Mesenchymal stem cell (in vitro differentiated cells and primary cell): ENCODE results near the gene LPAR3.
"Not testable (repeated sequence)": the region's sequence is repeated elsewhere in the genome, so short reads cannot be mapped to it uniquely, and the experiment has no call there.

ENCODE experiments used
- DNase-seq: peaks from one replicate; pipeline ENCODE4 v3.0.0-alpha.2; 2013
- H2AFZ ChIP-seq: one replicate; pipeline ENCODE4 v1.6.1; 2013; ENCODE audit warnings: low read depth, mild to moderate bottlenecking, control low read depth, inconsistent platforms, low read length, moderate library complexity
- H2AK5ac ChIP-seq: 2 replicates; pipeline ENCODE4 v1.6.1; 2013; ENCODE audit warnings: low read length, moderate library complexity, mild to moderate bottlenecking, inconsistent platforms; ENCODE audit not compliant: severe bottlenecking
- H2BK120ac ChIP-seq: one replicate; pipeline ENCODE4 v1.6.1; 2013; ENCODE audit warnings: low read depth, mild to moderate bottlenecking, inconsistent platforms, low read length, moderate library complexity
- H2BK12ac ChIP-seq, 2 experiments: one replicate each; pipeline ENCODE4 v1.6.1; 2013; ENCODE audit warnings: inconsistent platforms in 2 of 2, low read length in 2 of 2, mild to moderate bottlenecking in 2 of 2, moderate library complexity in 2 of 2, control low read depth in 1 of 2
- H2BK15ac ChIP-seq: one replicate; pipeline ENCODE4 v1.6.1; 2013; ENCODE audit warnings: mild to moderate bottlenecking, low read depth, inconsistent platforms; ENCODE audit not compliant: poor library complexity, severe bottlenecking
- H2BK5ac ChIP-seq: 2 replicates; pipeline ENCODE4 v1.6.1; 2013; ENCODE audit warnings: low read depth, mild to moderate bottlenecking, low read length, control low read depth, inconsistent platforms; ENCODE audit not compliant: poor library complexity, severe bottlenecking
- H3K14ac ChIP-seq, 2 experiments: one replicate each; pipeline ENCODE4 v1.6.1; 2013; ENCODE audit warnings: inconsistent platforms in 2 of 2, low read length in 2 of 2, control low read depth in 1 of 2, mild to moderate bottlenecking in 1 of 2, moderate library complexity in 1 of 2
- H3K18ac ChIP-seq, 2 experiments: one replicate each; pipeline ENCODE4 v1.6.1; 2013; ENCODE audit warnings: inconsistent platforms in 2 of 2, low read length in 2 of 2, control low read depth in 1 of 2, low read depth in 1 of 2, mild to moderate bottlenecking in 1 of 2
- H3K23ac ChIP-seq, 2 experiments: one replicate each; pipeline ENCODE4 v1.6.1; 2013; ENCODE audit warnings: inconsistent platforms in 2 of 2, low read length in 2 of 2, mild to moderate bottlenecking in 2 of 2, moderate library complexity in 2 of 2, control low read depth in 1 of 2
- H3K27ac ChIP-seq: 2 replicates; pipeline ENCODE4 v1.5.1; 2013; ENCODE audit warnings: mild to moderate bottlenecking, moderate library complexity, low read length, control low read depth, inconsistent platforms; ENCODE audit not compliant: poor library complexity, severe bottlenecking
- H3K27me3 ChIP-seq, 2 experiments: 2 replicates each; pipeline versions ENCODE4 v1.6.1 to v1.7.0; 2013; ENCODE audit warnings: low read length in 2 of 2, mild to moderate bottlenecking in 2 of 2, moderate library complexity in 2 of 2, control low read depth in 1 of 2, inconsistent platforms in 1 of 2; ENCODE audit not compliant: control insufficient read depth in 1 of 2, insufficient read depth in 1 of 2
- H3K36me3 ChIP-seq, 2 experiments: 2 replicates each; pipeline versions ENCODE4 v1.6.1 to v1.7.0; 2013; ENCODE audit warnings: low read length in 2 of 2, control low read depth in 1 of 2, inconsistent platforms in 1 of 2, low read depth in 1 of 2, mild to moderate bottlenecking in 1 of 2; ENCODE audit not compliant: insufficient read depth in 2 of 2, control insufficient read depth in 1 of 2
- H3K4ac ChIP-seq, 2 experiments: one replicate each; pipeline ENCODE4 v1.6.1; 2013; ENCODE audit warnings: inconsistent platforms in 2 of 2, low read length in 2 of 2, mild to moderate bottlenecking in 2 of 2, moderate library complexity in 2 of 2, control low read depth in 1 of 2, low read depth in 1 of 2
- H3K4me1 ChIP-seq: 2 replicates; pipeline ENCODE4 v1.6.1; 2013; ENCODE audit warnings: low read depth, low read length, control low read depth; ENCODE audit not compliant: control insufficient read depth, insufficient read depth
- H3K4me2 ChIP-seq: 2 replicates; pipeline ENCODE4 v1.6.1; 2013; ENCODE audit warnings: low read length, mild to moderate bottlenecking, inconsistent platforms; ENCODE audit not compliant: poor library complexity, severe bottlenecking
- H3K4me3 ChIP-seq, 2 experiments: 2 replicates each; pipeline versions ENCODE4 v1.5.1 to v1.7.0; 2013; ENCODE audit warnings: low read length in 2 of 2, mild to moderate bottlenecking in 2 of 2, control low read depth in 1 of 2, low read depth in 1 of 2; ENCODE audit not compliant: insufficient read depth in 1 of 2
- H3K79me1 ChIP-seq: replicated peaks from 2 replicates; pipeline ENCODE4 v1.6.1; 2013; ENCODE audit warnings: mild to moderate bottlenecking, control low read depth, low read length, inconsistent platforms; ENCODE audit not compliant: poor library complexity, severe bottlenecking
- H3K9ac ChIP-seq: 2 replicates; pipeline ENCODE4 v1.7.0; 2013; ENCODE audit warnings: mild to moderate bottlenecking, low read length, moderate library complexity
- H3K9me3 ChIP-seq: 2 replicates; pipeline ENCODE4 v1.7.0; 2013; ENCODE audit warnings: mild to moderate bottlenecking, low read length; ENCODE audit not compliant: control insufficient read depth
- H4K8ac ChIP-seq: one replicate; pipeline ENCODE4 v1.6.1; 2013; ENCODE audit warnings: inconsistent platforms, mild to moderate bottlenecking, low read length, moderate library complexity
- H4K91ac ChIP-seq: one replicate; pipeline ENCODE4 v1.6.1; 2013; ENCODE audit warnings: mild to moderate bottlenecking, low read length, inconsistent platforms
- WGBS: methylation state at CpG from one replicate; pipeline ENCODE4 v1.1.7; 2013; ENCODE audit warnings: mixed read lengths; 5-methylcytosine and 5-hydroxymethylcytosine counted together

LPAR3 gene

GRCh38 chr1:84902727-84903126 lies 9.7 kb upstream of the LPAR3 start:
- not testable (repeated sequence) for H3K9me3 ChIP-seq, H2AK5ac ChIP-seq, H3K79me1 ChIP-seq, H3K9ac ChIP-seq, H4K8ac ChIP-seq, DNase-seq, H3K4me3 ChIP-seq, H4K91ac ChIP-seq, H3K27ac ChIP-seq, H3K23ac ChIP-seq, H2AFZ ChIP-seq, H3K36me3 ChIP-seq, H3K18ac ChIP-seq, H2BK12ac ChIP-seq, H3K4me2 ChIP-seq, H3K4ac ChIP-seq, H2BK15ac ChIP-seq, H3K4me1 ChIP-seq, H2BK120ac ChIP-seq, H3K14ac ChIP-seq, H3K27me3 ChIP-seq, H2BK5ac ChIP-seq
- 80% methylated on average over 7 of the region's 7 CpGs for WGBS

GRCh38 chr1:84899969-84900368 lies 7.0 kb upstream of the LPAR3 start:
- no peak overlapping the region for H3K27ac ChIP-seq
- no peak overlapping the region for H2AK5ac ChIP-seq
- H3K9me3 ChIP-seq = no peaks in the 10 kb centered on the region
- no peak overlapping the region for H2AFZ ChIP-seq
- no peak overlapping the region for H3K18ac ChIP-seq
- no peak for DNase-seq
- no peak overlapping the region for H2BK5ac ChIP-seq
- H3K79me1 ChIP-seq = no peaks in the 10 kb centered on the region
- no peak overlapping the region for H2BK15ac ChIP-seq
- WGBS = no CpG with 5 or more reads among the region's 1 CpG
- no peak overlapping the region for H3K4me2 ChIP-seq
- H3K27me3 ChIP-seq = peaks cover 11 to 19% of the 10 kb centered on the region in 2 experiments
- H3K4me3 ChIP-seq = no peak overlapping the region
- no peak overlapping the region for H3K14ac ChIP-seq
- no peak overlapping the region for H2BK12ac ChIP-seq
- no peaks in the 10 kb centered on the region for H3K4me1 ChIP-seq
- H3K36me3 ChIP-seq = no peaks in the 10 kb centered on the region
- no peak overlapping the region for H3K9ac ChIP-seq
- H4K91ac ChIP-seq = no peak overlapping the region
- H4K8ac ChIP-seq = no peak overlapping the region
- H3K23ac ChIP-seq = no peak overlapping the region
- no peak overlapping the region for H2BK120ac ChIP-seq
- H3K4ac ChIP-seq = no peak overlapping the region

GRCh38 chr1:84896279-84896678 lies 3.3 kb upstream of the LPAR3 start:
- no peak overlapping the region for H3K23ac ChIP-seq
- no peak overlapping the region for H3K9ac ChIP-seq
- peaks cover 0 to 5% of the 10 kb centered on the region in 2 experiments for H3K36me3 ChIP-seq
- H3K4me2 ChIP-seq = no peak overlapping the region
- H4K91ac ChIP-seq = no peak overlapping the region
- 100% methylated on average over 2 of the region's 2 CpGs for WGBS
- no peak overlapping the region for H2BK15ac ChIP-seq
- H3K4me3 ChIP-seq = no peak overlapping the region
- no peak overlapping the region for H3K18ac ChIP-seq
- H2BK120ac ChIP-seq = no peak overlapping the region
- H2BK5ac ChIP-seq = no peak overlapping the region
- H3K79me1 ChIP-seq = no peaks in the 10 kb centered on the region
- no peak overlapping the region for H3K27ac ChIP-seq
- H2AFZ ChIP-seq = no peak overlapping the region
- no peaks in the 10 kb centered on the region for H3K9me3 ChIP-seq
- H3K27me3 ChIP-seq = peaks cover 43 to 48% of the 10 kb centered on the region in 2 experiments
- H3K14ac ChIP-seq = no peak overlapping the region
- H2BK12ac ChIP-seq = no peak overlapping the region
- no peak overlapping the region for H4K8ac ChIP-seq
- H3K4me1 ChIP-seq = peaks cover 11% of the 10 kb centered on the region
- H3K4ac ChIP-seq = no peak overlapping the region
- DNase-seq = no peak
- no peak overlapping the region for H2AK5ac ChIP-seq

- H2AFZ ChIP-seq = no peak overlapping the region
- peaks cover 0 to 5% of the 10 kb centered on the region in 2 experiments for H3K36me3 ChIP-seq
- H3K9me3 ChIP-seq = no peaks in the 10 kb centered on the region
- H2BK15ac ChIP-seq = no peak overlapping the region
- peaks cover 11% of the 10 kb centered on the region for H3K4me1 ChIP-seq
- H3K4me3 ChIP-seq = no peak overlapping the region
- peaks cover 36 to 52% of the 10 kb centered on the region in 2 experiments for H3K27me3 ChIP-seq
- H3K18ac ChIP-seq = no peak overlapping the region
- H3K4me2 ChIP-seq = no peak overlapping the region
- no peak overlapping the region for H3K4ac ChIP-seq
- no peak overlapping the region for H2BK5ac ChIP-seq
- 96% methylated on average over 2 of the region's 2 CpGs for WGBS
- H4K91ac ChIP-seq = no peak overlapping the region
- no peak overlapping the region for H3K27ac ChIP-seq
- H2BK12ac ChIP-seq = no peak overlapping the region
- no peak overlapping the region for H3K9ac ChIP-seq
- no peak overlapping the region for H2AK5ac ChIP-seq
- H3K79me1 ChIP-seq = no peaks in the 10 kb centered on the region
- DNase-seq = no peak
- no peak overlapping the region for H4K8ac ChIP-seq
- H2BK120ac ChIP-seq = no peak overlapping the region
- no peak overlapping the region for H3K23ac ChIP-seq
- H3K14ac ChIP-seq = no peak overlapping the region
Measured at GRCh38 chr1:84890566-84890965, 2.4 kb downstream of the LPAR3 start.
